GM19025 (cell line): ENCODE data around the gene CCDC146.
"Not testable (repeated sequence)": the region's sequence is repeated elsewhere in the genome, so short reads cannot be mapped to it uniquely, and the experiment has no call there.

ENCODE experiments used
- ATAC-seq: cut with Tn5 transposase; IDR thresholded peaks from one replicate; pipeline ENCODE4 v1.9.1; 2021; ENCODE audit warnings: mild to moderate bottlenecking, low read depth, moderate library complexity; ENCODE audit not compliant: unreplicated experiment

The CCDC146 gene

GRCh38 chr7:77188731-77189437 is 66.5 kb downstream of the CCDC146 start:
- ATAC-seq: no peak

DNA sequence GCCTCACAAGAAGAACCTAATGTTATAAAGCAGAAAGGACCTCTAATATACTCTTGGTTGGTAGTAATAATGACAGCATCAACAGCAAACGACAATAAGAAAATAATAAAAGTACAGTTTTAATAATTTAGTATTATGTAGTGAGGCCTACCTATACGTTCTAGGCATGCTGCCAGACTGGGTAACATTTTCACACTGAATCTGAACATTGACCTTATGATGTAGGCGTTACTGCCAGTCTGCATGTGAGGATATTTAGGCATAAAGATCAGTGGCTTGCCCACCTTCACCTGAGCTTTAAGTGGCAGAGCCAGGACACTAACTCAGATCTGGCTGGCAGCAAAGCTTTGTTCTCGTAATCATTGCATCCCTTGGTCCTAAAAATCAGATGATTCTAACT is 74.7 kb downstream of the CCDC146 start:
- ATAC-seq: no peak

- no peak for ATAC-seq
These were observed 76.9 kb downstream of the CCDC146 start, which contains the start of gene FGL2 for GRCh38 chr7:77199013-77199966. Gene FGL2, minus strand, starts transcription at chr7:77199819. Its CDS starts 26 bp downstream, at chr7:77199793.

DNA sequence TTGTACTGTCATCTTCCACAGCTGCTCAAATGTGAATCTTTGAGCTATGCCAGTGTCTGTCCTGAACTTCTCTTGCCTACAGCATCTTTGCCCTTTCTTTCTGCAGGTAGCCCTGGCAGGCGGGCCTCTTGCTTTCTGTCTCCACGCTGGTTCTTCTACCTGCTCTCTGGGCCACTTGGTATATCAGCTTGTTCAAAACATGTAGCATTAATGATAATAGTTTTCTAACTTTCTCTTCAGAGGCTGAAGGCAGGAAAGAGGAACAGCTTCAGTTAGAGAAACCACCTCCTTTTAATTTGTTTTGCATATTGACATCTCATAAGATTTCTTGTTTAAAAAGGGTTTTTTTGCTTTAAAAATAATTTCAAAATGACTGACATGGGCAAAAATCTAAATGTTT is 78.1 kb downstream of the CCDC146 start:
- ATAC-seq: no peak

DNA sequence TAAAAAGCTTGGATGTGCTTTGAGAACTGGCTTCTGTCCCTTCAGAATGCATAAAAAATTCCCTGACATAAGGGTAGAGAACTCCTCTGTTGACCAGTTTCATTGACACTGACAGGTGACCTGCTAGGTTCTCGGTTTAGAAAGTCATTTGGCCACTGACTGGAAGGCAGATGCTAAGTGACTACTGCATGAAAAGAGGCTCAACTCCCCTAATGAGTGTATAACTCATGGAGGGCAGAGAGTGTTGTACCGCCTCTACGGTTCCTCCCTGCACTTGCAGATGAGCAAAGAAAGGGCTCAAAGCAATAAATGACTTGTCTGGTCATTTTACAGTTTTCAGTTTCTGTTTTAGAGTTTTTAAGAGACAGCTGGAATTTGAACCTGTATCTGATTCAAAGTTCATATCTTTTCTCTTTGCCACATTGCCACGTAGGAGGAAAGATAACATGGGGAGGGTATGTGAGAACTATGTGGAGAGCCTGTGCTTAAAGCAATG is 80.1 kb downstream of the CCDC146 start:
- peak; percentile 93 for ATAC-seq

DNA sequence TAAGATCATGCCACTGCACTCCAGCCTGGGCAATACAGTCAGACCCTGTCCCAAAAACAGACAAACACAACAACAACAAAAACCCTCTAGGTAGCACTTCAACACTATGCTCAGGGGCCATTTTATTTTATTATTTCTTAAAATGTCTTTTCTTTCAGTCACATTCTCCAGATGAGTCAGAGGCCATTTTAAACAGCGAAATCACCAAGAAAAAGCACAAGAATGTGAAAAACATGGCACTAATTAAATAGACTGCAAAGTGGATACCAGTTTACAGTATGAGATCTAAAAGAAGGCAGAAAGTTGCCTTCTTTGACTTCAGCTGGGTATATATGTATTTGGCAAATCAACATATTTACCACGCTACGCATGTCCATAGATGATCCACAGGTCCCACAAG is 83.3 kb downstream of the CCDC146 start:
- ATAC-seq: no peak

DNA sequence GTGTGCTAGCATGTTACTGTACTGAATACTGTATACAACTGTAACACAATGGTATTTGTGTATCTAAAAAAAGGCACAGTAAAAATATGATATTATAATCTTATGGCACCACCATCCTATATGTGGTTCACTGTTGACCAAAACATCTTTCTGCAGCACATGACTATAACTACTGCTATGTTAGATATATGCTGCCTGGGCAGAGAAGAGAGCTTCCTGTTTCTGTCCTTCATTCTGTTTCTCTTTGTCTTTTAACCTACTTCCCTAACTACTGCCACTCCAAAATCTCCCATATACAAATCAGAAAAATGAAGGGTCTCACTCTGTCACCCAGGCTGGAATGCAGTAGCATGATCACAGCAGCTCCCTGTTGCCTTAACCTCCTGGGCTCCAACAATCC is 86.0 kb downstream of the CCDC146 start:
- no peak for ATAC-seq

GRCh38 chr7:77209479-77210139 is 87.2 kb downstream of the CCDC146 start:
- no peak for ATAC-seq

- no peak for ATAC-seq
These were observed 93.9 kb downstream of the CCDC146 start for GRCh38 chr7:77216181-77216845.

- ATAC-seq: no peak
These were observed 95.2 kb downstream of the CCDC146 start for GRCh38 chr7:77217474-77218185.

- ATAC-seq: not testable (repeated sequence)
These were observed 97.4 kb downstream of the CCDC146 start for GRCh38 chr7:77219701-77220331.

- ATAC-seq: no peak
These were observed 99.7 kb downstream of the CCDC146 start for GRCh38 chr7:77222065-77222464.

DNA sequence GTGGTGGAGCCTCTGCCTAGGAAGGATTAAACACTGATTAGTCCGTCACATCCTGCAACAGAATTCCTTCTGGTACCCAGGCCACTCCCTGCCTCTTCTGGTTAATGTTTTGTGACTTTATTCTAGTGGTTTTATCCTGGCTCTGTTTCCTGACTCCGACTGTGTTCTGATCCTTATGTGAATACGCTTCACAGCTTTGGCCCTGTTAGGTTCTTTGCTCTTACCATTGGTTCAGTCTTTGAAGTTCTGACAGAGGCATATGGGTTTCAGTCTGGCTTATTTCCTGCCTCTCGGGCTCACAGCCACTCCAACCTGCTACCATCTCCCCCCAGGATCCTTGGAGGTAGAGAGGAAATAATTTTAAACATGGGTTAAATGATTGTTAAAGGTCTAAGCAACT is 100.4 kb downstream of the CCDC146 start:
- no peak for ATAC-seq

DNA sequence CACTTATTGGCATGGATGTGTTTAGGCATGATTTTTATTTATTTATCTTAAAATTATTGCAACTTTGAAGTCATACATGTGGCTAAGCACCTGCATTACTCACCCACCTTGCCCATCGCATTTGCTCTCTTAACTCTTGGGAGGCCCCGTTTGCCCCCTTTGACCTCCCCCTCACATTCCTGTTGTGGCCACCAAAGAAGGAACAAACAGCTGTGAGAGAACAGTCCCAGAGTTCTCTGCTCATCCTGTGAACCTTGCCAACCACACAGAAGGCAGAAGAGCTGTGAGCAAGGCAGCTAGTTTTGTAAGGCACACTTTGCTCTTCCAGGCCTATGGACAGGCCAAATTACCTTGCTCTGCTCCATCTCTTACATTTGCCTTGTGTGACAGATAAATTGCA is 100.8 kb downstream of the CCDC146 start:
- ATAC-seq: no peak

DNA sequence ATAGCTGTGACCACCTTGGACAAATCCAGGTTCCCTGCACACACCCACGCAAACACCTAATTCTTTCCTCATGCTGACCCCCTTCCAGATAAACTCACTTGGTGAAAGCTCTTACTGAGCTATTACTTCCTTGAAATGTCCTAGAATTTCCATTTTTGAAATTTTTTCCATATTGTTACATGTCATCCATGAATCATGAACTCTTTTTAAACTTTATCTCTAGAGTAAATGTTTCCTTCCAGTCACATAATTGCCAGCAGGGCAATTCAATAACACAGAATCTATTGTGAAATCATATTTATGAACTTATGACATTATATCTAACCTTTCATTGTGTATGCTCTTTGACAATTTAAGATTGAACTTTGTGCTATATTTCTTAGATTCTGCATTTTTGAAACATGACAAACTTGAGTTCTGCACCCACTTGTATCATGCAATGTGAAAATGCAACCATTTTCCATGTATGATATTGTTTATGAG is 104.0 kb downstream of the CCDC146 start:
- no peak for ATAC-seq

DNA sequence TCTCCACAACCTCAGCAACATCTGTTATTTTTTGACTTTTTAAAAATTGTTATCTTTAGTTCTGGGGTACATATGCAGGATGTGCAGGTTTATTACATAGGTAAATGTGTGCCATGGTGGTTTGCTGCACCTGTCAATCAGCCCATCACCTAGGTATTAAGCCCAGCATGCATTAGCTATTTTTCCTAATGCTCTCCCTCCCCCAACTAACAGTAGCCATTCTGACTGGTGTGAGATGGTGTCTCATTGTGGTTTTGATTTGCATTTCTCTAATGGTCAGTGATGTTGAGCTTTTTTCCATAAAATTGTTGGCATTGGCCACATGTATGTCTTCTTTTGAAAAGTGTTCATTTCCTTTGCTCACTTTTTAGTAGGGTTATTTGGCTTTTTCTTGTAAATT is 106.4 kb downstream of the CCDC146 start:
- ATAC-seq: not testable (repeated sequence)

- no peak for ATAC-seq
These were observed 110.1 kb downstream of the CCDC146 start for GRCh38 chr7:77232467-77232866.

- no peak for ATAC-seq
These were observed 112.9 kb downstream of the CCDC146 start for GRCh38 chr7:77235276-77235675.

GRCh38 chr7:77238703-77239136 is 116.3 kb downstream of the CCDC146 start:
- ATAC-seq: no peak
